Liver (tissue), 3 donors: Measurements from ENCODE around the gene DHPS.

ENCODE experiments used
- JUND ChIP-seq, 2 donors: IDR thresholded peaks; 2 replicates each; pipeline ENCODE4 v1.6.1; 2016; ENCODE audit warnings: antibody characterized with exemption in 2 of 2
- TAF1 ChIP-seq: conservative IDR thresholded peaks from 2 replicates; pipeline ENCODE4 v1.6.1; 2016; ENCODE audit warnings: antibody characterized with exemption, mild to moderate bottlenecking
- TF ChIP-seq, protein P1 (sequence below): fragments of 150-350 bp; IDR thresholded peaks from 2 replicates; pipeline ENCODE4 v1.5.1; 2017; ENCODE audit warnings: improper control_type of control experiment, low read depth, low read length; ENCODE audit not compliant: missing input control
- TF ChIP-seq, protein P2 (sequence below): IDR thresholded peaks from 2 replicates; pipeline ENCODE4 v1.6.1; 2016; ENCODE audit warnings: antibody characterized with exemption
- donor health status: healthy.
- donor health status: healthy.

DNA sequence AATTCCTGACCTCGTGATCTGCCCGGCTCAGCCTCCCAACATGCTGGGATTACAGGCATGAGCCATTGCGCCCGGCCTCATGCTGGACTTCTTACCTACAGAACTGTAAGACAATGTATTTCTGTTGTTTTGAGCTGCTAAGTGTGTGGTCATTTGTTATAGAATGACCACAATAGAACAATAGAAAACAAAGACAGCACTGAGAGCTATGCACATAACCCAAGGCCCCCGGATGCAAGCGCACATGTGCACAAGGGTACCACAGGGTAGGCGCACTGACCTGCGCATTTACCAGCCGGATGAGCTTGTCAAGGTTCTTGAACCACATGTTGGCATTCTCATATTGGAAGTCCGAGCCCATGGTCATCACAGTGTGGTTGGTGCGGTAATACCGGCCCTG is 20.7 kb downstream of the DHPS start:
- TF ChIP-seq JUND (IDR thresholded peaks at IDR 0.05) (no peak), TAF1 (no peak)
- TF ChIP-seq, protein P1, sequence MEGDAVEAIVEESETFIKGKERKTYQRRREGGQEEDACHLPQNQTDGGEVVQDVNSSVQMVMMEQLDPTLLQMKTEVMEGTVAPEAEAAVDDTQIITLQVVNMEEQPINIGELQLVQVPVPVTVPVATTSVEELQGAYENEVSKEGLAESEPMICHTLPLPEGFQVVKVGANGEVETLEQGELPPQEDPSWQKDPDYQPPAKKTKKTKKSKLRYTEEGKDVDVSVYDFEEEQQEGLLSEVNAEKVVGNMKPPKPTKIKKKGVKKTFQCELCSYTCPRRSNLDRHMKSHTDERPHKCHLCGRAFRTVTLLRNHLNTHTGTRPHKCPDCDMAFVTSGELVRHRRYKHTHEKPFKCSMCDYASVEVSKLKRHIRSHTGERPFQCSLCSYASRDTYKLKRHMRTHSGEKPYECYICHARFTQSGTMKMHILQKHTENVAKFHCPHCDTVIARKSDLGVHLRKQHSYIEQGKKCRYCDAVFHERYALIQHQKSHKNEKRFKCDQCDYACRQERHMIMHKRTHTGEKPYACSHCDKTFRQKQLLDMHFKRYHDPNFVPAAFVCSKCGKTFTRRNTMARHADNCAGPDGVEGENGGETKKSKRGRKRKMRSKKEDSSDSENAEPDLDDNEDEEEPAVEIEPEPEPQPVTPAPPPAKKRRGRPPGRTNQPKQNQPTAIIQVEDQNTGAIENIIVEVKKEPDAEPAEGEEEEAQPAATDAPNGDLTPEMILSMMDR = no peak
- TF ChIP-seq, protein P2, sequence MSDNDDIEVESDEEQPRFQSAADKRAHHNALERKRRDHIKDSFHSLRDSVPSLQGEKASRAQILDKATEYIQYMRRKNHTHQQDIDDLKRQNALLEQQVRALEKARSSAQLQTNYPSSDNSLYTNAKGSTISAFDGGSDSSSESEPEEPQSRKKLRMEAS = no peak
